A549 treated with AZD2906 at 1 μM for 4 hours (cell line): Measurements from ENCODE around the gene ITGAD. TPM values are rescaled to one million over a fixed set of nuclear protein-coding genes. Genes with fewer than 3 reads are reported as not detected.

ENCODE experiments used
- total RNA-seq: library from RNA; stranded (reverse); fragments of 200-300 nt; extraction: Qiagen RNA extraction; gene quantifications from 5 replicates; pipeline ENCODE4 v1.2.3, GENCODE V29; 2022

Gene ITGAD
- total RNA-seq: 0.03 TPM in 1 of 5 replicates, not detected in the others

DNA sequence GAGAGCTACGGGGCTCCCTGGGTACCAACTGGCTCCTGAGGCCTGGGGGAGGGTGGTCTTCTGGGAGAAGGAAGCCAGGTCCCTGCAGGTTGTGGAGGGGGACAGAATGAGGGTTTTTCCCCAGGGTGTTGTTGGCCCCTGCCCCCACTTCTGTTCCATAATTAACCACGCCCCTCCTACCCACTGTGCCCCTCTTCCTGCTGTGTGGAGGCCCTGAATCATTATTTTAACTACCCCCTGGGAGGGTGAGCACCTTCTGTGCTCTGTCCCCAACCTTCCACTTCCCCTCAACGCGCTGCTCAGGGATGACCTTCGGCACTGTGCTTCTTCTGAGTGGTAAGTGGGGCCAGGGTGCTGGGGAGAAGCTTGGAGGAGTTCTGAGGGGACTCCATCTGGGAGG lies at the start of gene ITGAD:
ITGAD (plus strand) TSS at position 280 of the 400 bp plus-strand sequence; CDS start at position 306, 26 bp downstream.

DNA sequence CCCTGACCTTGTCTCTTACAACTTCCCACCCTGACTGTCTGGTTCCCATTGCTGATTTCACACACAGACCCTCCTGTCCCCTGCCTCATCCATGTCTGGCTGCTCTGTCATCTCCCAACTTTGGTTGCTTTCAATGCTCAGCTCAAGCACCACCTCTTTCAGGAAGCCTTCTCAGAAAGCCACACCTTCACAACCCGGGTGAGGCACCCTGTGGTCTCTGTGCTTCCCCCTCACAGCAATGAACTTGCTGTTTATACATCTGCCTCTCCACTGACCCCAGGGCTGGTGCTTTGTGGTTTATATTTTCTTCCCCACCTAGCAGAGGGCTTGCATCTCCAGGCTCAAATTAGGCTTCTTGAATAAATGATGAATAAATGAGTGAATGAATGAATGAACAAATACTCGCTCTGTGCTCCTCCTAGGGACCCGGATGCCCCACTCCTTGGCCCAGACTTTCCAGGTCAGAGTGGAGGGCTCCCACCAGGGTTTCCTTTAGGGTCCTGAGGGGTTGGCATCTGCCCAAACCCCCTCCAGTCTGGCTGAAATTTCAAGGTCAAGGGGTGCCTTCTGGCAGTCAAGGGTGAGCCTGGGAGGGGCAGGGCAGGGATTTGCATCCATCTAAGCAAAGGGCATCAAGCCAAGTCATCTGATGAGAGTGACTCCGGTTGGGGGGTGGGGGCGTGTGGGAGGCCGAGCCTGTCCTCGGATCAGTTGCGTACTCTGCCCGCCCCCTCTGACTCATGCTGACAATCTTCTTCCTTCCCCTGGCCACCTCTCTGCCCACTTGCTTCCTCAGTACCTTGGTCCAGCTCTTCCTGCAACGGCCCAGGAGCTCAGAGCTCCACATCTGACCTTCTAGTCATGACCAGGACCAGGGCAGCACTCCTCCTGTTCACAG lies 38.5 kb upstream of the ITGAD start, which contains the start of gene ITGAX:
ITGAX (plus strand) TSS at position 783 of the 898 bp plus-strand sequence; CDS start at position 862, 79 bp downstream.

DNA sequence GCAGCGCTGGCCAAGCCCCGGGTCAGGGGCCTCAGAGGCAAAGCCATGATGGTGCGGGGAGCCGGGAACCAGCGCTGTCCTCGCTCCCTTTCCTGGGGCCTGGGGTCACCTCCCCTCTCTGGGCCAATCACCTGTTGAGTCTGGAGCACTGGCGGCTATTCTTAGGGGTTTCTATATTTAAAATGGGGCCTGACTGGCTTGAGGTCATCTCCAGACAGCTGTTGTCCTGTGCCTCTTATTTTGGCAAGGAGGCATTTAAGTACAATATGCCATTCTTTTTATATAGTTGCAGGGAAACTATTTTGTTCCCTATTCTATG lies 35.1 kb downstream of the ITGAD start, which contains the start of gene COX6A2:
COX6A2 (minus strand) TSS at position 82 of the 319 bp plus-strand sequence; CDS start at position 47, 35 bp downstream.

DNA sequence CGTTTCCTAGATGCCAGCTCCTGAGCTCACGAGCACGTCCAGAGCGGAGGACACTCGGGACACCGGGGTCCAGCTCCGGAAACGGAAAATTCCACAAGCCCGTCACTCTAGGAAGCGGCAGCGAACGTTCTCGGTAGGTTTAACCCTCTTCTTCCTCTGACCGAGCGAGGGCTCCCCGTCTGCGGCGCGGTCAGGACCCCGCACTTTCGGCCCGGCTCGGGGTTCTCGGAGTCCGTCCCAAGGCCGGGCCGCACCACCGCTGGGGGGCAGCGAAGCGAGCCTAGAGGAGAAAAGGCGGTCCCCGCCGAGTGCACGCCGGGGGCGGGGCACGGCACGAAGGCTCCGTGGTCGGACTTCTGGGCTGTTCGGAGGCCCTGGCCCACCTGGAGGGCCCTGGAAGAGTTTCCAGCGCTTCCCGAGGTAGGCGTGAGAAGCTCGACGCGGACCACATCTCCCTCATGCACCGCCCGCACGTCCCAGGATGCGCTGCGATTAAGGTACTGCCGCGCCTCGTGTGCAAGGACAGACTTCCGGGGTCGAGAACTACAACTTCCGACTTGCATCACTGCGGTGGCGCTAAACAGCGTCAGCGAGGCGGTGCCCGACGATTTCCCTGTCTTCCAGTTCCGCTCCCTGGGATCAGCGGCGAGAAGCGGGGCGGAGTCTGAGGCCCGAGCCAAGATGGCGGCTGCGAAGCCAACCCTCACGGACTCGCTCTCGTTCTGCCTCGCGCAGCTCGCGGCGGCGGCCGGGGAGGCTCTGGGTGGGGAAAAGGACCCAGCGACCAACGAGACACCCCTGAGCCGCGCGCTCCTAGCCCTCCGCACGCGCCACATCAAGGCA lies 65.9 kb downstream of the ITGAD start, which contains the start of gene ARMC5:
ARMC5 (plus strand) TSS at position 658 of the 843 bp plus-strand sequence; CDS start at position 682, 24 bp downstream.

DNA sequence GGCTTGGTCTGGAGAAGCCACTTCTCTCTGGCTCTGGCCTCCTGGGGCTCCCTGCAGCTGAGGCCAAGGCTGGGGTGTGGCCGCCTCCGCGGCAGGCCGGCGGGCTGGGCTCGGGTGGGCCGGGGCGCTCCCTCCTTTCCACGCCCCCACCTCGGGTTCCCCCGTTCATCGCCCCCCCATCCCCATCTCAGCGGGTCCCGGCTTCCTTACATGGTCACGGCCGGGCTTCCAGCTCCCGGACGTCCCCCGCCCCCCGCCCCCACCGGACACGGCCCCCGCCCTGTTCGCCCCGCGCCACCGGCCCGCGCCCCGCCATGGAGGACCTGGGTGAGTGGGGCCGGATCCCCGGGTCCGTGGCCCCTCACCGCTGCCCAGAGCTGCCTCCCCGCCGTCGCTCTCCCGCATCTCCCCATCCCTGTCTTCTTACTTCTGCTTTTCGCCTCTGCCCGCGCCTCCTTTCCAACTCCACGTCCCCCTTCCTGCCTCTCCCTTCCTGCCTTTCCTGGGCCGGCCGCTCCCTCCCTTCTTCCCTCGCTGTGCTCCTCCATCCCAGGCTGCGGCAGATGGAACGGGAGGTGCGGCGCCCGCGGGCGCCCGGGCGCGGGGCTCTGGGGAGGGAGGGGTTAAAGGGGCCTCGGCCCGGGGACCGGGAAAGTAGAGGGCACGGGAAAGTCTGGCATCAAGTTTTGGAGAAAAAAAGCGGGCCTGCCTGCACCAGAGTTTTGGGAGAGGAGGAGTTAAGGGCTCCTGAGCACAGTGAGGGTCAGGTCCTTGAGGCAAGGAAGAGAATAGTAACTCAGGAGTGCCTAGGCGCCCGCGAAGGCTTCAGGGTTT lies 79.0 kb downstream of the ITGAD start, which contains the start of gene TGFB1I1:
TGFB1I1 (plus strand) TSS at position 278 of the 834 bp plus-strand sequence; CDS start at position 315, 37 bp downstream.

Other genes with a start within 250 kb of the ITGAD start
- 0.84 to 2.1 TPM (median 1.3 TPM) in 5 replicates for gene PRSS36, start 243.3 kb upstream of the ITGAD start, total RNA-seq
- gene FUS, start 213.2 kb upstream of the ITGAD start, total RNA-seq: 494 to 572 TPM (median 537 TPM) in 5 replicates
- gene PYCARD, start 190.6 kb upstream of the ITGAD start, total RNA-seq: 26.9 to 41.9 TPM (median 35.6 TPM) in 5 replicates
- 0.01 to 0.06 TPM (median 0.02 TPM) in 5 replicates for gene TRIM72, start 179.2 kb upstream of the ITGAD start, total RNA-seq
- gene PYDC1, start 176.2 kb upstream of the ITGAD start, total RNA-seq: not detected in 5 replicates
- 1.1 to 1.6 TPM (median 1.3 TPM) in 5 replicates for gene ITGAM, start 133.4 kb upstream of the ITGAD start, total RNA-seq
- 0.86 to 1.4 TPM (median 1.1 TPM) in 5 replicates for gene ITGAX, start 38.2 kb upstream of the ITGAD start, total RNA-seq
- not detected in 5 replicates for gene COX6A2, start 35.0 kb downstream of the ITGAD start, total RNA-seq
- gene ZNF843, start 49.5 kb downstream of the ITGAD start, total RNA-seq: 0.07 to 0.18 TPM (median 0.10 TPM) in 5 replicates
- gene ARMC5, start 66.2 kb downstream of the ITGAD start, total RNA-seq: 6.0 to 13.7 TPM (median 10.9 TPM) in 5 replicates
- 43.2 to 75.3 TPM (median 53.7 TPM) in 5 replicates for gene TGFB1I1, start 78.8 kb downstream of the ITGAD start, total RNA-seq
- 0.20 to 0.40 TPM (median 0.23 TPM) in 5 replicates for gene SLC5A2, start 89.8 kb downstream of the ITGAD start, total RNA-seq
- 40.9 to 54.5 TPM (median 51.2 TPM) in 5 replicates for gene RUSF1, start 115.1 kb downstream of the ITGAD start, total RNA-seq
- not detected in 5 replicates for gene AHSP, start 134.6 kb downstream of the ITGAD start, total RNA-seq